Peyer's patch (tissue), 4 donors: Measurements from ENCODE around the gene GDPD3. TPM values are rescaled to one million over a fixed set of nuclear protein-coding genes. Genes with fewer than 3 reads are reported as not detected.

ENCODE experiments used
- DNase-seq, 3 donors: peaks; one replicate each; pipeline ENCODE4 v3.0.0-alpha.2; 2017 to 2019
- H3K27ac ChIP-seq, 4 donors: fragments of 200-600 bp; sonication (generic); one replicate each; pipeline ENCODE4 v1.5.1; 2016 to 2019
- H3K27me3 ChIP-seq, 2 donors: fragments of 200-600 bp; sonication (generic); one replicate each; pipeline ENCODE4 v1.5.1; 2019
- H3K36me3 ChIP-seq, 3 donors: fragments of 200-600 bp; sonication (generic); one replicate each; pipeline ENCODE4 v1.5.1; 2016 to 2019
- H3K4me1 ChIP-seq, 4 donors: fragments of 200-600 bp; sonication (generic); one replicate each; pipeline ENCODE4 v1.5.1; 2016 to 2019
- H3K4me3 ChIP-seq, 4 donors: fragments of 200-600 bp; sonication (generic); 1 replicate in 3 of 4; 2 replicates in 1 of 4; pipeline ENCODE4 v1.5.1; 2016 to 2019; ENCODE audit warnings: mild to moderate bottlenecking in 1 of 4
- H3K9me3 ChIP-seq, 4 donors: fragments of 200-600 bp; sonication (generic); one replicate each; pipeline ENCODE4 v1.5.1; 2016 to 2019; ENCODE audit warnings: mild to moderate bottlenecking in 1 of 4
- CTCF ChIP-seq, 6 experiments: fragments of 450-650 bp in 4 of 6; fragments of 200-600 bp in 2 of 6; sonication (generic) in 1 of 6; IDR thresholded peaks; one replicate each; pipeline ENCODE4 v1.5.1; 2017 to 2019; ENCODE audit warnings: antibody characterized with exemption in 6 of 6, mild to moderate bottlenecking in 3 of 6, moderate library complexity in 1 of 6
- POLR2A ChIP-seq, 2 donors: fragments of 450-650 bp; IDR thresholded peaks; one replicate each; pipeline ENCODE4 v1.5.1; 2017; ENCODE audit warnings: antibody characterized with exemption in 2 of 2, mild to moderate bottlenecking in 2 of 2, moderate library complexity in 2 of 2
- total RNA-seq, 4 donors: library from RNA; depleted of rRNA; stranded (reverse); fragments of >200 nt; gene quantifications; one replicate each; pipeline ENCODE4 v1.1.0, GENCODE V29; 2016

Gene GDPD3
- total RNA-seq, 4 donors from 2014 or later = 9.1 to 25.6 (median 14.6) TPM

GRCh38 chr16:30084816-30085159 is 28.5 kb downstream of the GDPD3 start:
- DNase-seq = no peak
- Histone ChIP-seq H3K27me3 (no peaks in the 10 kb centered on the region), H3K4me1 (no peaks in the 10 kb centered on the region), H3K4me3 (no peak overlapping the region), H3K36me3 (peaks cover 0 to 55% (median 0%) of the 10 kb centered on the region in 3 donors), H3K27ac (no peak overlapping the region), H3K9me3 (no peaks in the 10 kb centered on the region)
- TF ChIP-seq CTCF (IDR thresholded peaks at IDR 0.05) (no peak), POLR2A (IDR thresholded peaks at IDR 0.05) (no peak)

GRCh38 chr16:30084096-30084815 is 29.1 kb downstream of the GDPD3 start:
- Histone ChIP-seq H3K36me3 (peaks cover 0 to 61% (median 0%) of the 10 kb centered on the region in 3 donors), H3K9me3 (no peaks in the 10 kb centered on the region), H3K4me3 (no peak overlapping the region), H3K27me3 (no peaks in the 10 kb centered on the region), H3K4me1 (no peaks in the 10 kb centered on the region), H3K27ac (no peak overlapping the region)
- no peak for DNase-seq
- TF ChIP-seq CTCF (IDR thresholded peaks at IDR 0.05) (no peak), POLR2A (IDR thresholded peaks at IDR 0.05) (no peak)

GRCh38 chr16:30083216-30084055 is 29.9 kb downstream of the GDPD3 start:
- H3K36me3 ChIP-seq = peaks cover 0 to 69% (median 0%) of the 10 kb centered on the region in 3 donors
- TF ChIP-seq CTCF (IDR thresholded peaks at IDR 0.05) (no peak), POLR2A (IDR thresholded peaks at IDR 0.05) (no peak)
- H3K27me3 ChIP-seq = no peaks in the 10 kb centered on the region
- DNase-seq = no peak
- no peaks in the 10 kb centered on the region for H3K9me3 ChIP-seq
- H3K27ac ChIP-seq = no peak overlapping the region
- H3K4me1 ChIP-seq = peaks cover 0 to 1% (median 0%) of the 10 kb centered on the region in 4 donors
- H3K4me3 ChIP-seq = no peak overlapping the region

GRCh38 chr16:30082545-30083090 is 30.7 kb downstream of the GDPD3 start:
- DNase-seq = no peak
- Histone ChIP-seq H3K27ac (no peak overlapping the region), H3K4me1 (peaks cover 0 to 8% (median 0%) of the 10 kb centered on the region in 4 donors), H3K27me3 (no peaks in the 10 kb centered on the region), H3K36me3 (peaks cover 0 to 77% (median 0%) of the 10 kb centered on the region in 3 donors), H3K9me3 (no peaks in the 10 kb centered on the region), H3K4me3 (no peak overlapping the region)
- TF ChIP-seq CTCF (IDR thresholded peaks at IDR 0.05) (no peak), POLR2A (IDR thresholded peaks at IDR 0.05) (no peak)

GRCh38 chr16:30079480-30079879 is 33.9 kb downstream of the GDPD3 start:
- peaks cover 0 to 29% (median 4%) of the 10 kb centered on the region in 4 donors for H3K4me1 ChIP-seq

More at GRCh38 chr16:30079480-30079879, 33.9 kb downstream of the GDPD3 start:
- Histone ChIP-seq H3K9me3 (no peaks in the 10 kb centered on the region), H3K36me3 (peaks cover 0 to 64% (median 0%) of the 10 kb centered on the region in 3 donors), H3K4me3 (no peak overlapping the region), H3K27ac (no peak overlapping the region), H3K27me3 (no peaks in the 10 kb centered on the region)
- TF ChIP-seq CTCF (IDR thresholded peaks at IDR 0.05) = no peak
- TF ChIP-seq POLR2A (IDR thresholded peaks at IDR 0.05) = no peak
- DNase-seq = no peak
